AG10803 (cell line): ENCODE results near the gene IL34.
"Not testable (repeated sequence)": the region's sequence is repeated elsewhere in the genome, so short reads cannot be mapped to it uniquely, and the experiment has no call there.

Source experiments
- DNase-seq: peaks from one replicate; pipeline ENCODE4 v3.0.0; 2010; ENCODE audit warnings: low read depth
- H3K4me3 ChIP-seq: 2 replicates; pipeline ENCODE4 v1.5.1; 2011; ENCODE audit warnings: mild to moderate bottlenecking, low read length, control low read depth
- TF ChIP-seq, protein P1 (sequence below): conservative IDR thresholded peaks from 2 replicates; pipeline ENCODE4 v1.5.1; 2011; ENCODE audit warnings: mild to moderate bottlenecking, low read length, control low read depth, inconsistent platforms

The IL34 gene

DNA sequence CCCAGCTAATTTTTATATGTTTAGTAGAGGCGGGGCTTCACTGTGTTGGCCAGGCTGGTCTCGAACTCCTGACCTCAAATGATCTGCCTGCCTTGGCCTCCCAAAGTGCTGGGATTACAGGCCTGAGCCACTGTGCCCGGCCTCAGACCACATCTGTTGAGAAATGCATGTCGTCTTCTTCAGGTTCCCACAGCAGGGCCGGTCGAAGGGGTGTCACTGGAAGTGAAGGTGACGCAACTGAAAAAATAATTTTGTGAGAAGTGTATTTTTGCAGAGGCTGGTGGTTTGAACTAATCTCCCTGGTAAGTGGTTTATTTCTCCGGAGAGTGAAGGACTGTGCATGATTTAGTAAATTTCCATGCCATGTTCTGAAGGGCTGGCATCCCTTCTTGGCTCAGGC lies 33.4 kb upstream of the IL34 start:
- TF ChIP-seq, protein P1, sequence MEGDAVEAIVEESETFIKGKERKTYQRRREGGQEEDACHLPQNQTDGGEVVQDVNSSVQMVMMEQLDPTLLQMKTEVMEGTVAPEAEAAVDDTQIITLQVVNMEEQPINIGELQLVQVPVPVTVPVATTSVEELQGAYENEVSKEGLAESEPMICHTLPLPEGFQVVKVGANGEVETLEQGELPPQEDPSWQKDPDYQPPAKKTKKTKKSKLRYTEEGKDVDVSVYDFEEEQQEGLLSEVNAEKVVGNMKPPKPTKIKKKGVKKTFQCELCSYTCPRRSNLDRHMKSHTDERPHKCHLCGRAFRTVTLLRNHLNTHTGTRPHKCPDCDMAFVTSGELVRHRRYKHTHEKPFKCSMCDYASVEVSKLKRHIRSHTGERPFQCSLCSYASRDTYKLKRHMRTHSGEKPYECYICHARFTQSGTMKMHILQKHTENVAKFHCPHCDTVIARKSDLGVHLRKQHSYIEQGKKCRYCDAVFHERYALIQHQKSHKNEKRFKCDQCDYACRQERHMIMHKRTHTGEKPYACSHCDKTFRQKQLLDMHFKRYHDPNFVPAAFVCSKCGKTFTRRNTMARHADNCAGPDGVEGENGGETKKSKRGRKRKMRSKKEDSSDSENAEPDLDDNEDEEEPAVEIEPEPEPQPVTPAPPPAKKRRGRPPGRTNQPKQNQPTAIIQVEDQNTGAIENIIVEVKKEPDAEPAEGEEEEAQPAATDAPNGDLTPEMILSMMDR, result no peak
- no peak for DNase-seq

DNA sequence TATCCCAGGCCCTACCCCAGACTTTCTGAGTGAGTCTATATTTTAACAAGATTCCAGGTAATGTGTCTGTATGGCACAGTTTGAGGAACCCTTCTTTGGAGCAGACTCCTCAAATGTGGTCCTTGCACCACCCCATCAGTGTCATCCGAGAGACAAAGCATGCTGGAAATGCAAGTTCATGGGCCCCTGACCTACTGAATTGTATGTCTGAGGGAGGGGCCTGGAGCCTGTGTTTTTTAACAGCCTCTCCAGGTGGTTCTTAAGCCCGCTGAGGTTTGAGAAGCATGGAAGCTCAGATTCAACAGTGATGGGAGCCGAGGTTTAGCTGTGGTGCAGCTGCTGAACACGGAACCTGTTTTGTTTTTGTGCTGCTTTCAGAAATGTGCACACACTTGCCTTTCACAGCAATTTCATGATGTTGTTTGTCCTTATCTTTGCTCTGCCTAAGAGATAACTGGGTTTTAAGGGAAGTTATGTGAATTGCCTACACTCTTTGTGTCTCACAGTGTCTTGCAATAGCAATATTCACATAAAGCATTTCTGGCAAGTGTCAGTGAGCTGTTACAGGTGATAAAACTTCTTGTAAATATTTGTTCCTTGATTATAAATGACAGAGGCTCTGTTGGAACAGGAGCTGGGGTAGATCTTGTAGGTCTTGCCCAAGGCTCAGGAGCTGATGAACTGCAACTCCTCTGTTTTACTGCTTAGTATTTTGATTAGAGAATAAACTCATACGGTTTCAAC lies 32.0 kb upstream of the IL34 start:
- no peak for DNase-seq
- TF ChIP-seq, protein P1, result no peak
- no peak overlapping the region for H3K4me3 ChIP-seq

More for the DNA sequence above, 33.4 kb upstream of the IL34 start:
- no peak overlapping the region for H3K4me3 ChIP-seq

DNA sequence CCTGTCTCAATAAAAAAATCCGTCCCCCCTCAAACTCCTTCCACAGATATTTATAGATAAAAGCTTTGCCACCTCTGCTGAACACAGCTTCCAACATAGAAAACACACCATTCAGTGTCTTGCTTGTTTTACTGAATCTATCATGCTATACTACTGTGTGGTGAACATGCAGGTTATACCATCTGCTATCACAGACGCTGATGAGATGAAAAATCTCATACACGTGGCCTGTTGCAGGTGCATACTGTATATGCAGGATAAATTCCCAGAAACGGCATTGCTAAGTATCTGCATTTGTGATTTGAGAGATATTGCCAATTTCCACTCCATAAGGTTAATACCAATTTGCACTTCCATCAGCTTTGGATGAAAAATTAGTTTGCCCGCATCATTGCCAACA lies 30.4 kb upstream of the IL34 start:
- TF ChIP-seq, protein P1, result no peak
- no peak overlapping the region for H3K4me3 ChIP-seq
- DNase-seq, result no peak

DNA sequence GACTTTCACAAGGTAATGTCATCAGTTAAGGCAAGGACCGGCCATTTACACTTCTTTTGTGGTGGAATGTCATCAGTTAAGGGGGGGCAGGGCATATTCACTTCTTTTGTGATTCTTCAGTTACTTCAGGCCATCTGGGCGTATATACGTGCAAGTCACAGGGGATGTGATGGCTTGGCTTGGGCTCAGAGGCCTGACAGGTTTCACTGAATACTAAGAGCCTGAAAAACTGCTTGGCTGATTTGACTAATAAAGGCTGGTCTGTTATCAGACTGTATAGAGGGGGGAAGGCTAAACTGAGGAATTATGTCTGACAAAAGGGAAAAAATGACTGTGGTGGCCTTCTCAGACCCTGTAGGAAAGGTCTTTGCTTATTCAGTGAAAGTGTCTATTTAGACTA lies 24.5 kb upstream of the IL34 start:
- DNase-seq, H3K4me3 ChIP-seq: not testable (repeated sequence)

DNA sequence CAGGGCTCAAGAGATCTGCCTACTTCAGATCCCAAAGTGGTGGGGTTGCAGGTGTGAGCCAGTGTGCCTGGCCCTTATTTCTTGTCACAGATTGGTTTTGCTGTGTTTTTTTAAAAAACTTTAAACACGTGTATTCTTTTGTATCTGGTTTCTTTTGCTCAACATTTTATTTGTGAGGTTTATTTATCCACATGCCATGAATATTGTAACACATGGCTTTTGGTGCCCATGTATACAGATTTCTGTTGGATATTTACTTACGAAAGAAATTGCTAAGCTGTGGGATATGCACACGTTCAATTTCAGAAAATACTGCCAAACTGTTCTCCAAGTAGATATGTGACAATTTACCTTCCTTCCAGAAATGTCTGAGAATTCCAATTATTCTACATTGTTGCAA lies 18.7 kb upstream of the IL34 start:
- TF ChIP-seq, protein P1, result no peak
- H3K4me3 ChIP-seq, result no peak overlapping the region
- no peak for DNase-seq

DNA sequence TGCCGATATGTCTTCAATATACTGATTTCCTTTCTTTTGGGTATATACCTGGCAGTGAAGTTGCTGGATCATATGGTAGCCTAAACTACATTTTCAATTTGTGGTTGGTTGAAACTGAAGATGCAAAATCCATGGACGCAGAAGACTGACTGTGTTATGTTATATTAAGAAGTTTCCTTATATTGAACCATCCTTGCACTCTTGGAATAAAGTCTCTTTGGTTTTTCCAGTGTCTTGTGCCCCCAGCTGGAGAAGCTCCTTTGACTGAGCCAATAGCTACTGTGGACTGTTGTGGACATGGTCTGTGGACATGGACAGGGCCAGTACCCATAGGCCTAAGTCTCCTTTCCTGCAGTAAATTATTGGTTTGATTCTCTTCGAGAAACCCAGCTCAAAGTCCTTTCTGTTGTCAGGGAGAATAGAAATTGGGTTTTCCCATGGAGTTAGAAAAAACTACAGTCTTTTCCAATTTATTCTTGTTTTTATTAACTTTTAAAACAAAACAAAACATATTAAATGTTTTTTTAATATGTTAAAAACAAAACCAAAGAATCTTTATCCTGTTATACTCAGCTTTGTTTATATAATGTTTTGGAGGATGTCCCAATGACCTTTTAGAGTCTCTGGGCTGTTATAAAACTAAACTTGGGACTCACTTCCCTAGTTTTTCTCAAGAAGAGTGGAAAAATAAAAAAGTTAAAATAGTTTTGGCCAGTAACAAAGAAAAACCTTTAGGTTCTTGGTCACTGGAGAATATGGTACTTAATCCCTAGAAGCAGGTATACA lies 15.2 kb upstream of the IL34 start:
- no peak for DNase-seq
- no peak overlapping the region for H3K4me3 ChIP-seq
- TF ChIP-seq, protein P1, result no peak

DNA sequence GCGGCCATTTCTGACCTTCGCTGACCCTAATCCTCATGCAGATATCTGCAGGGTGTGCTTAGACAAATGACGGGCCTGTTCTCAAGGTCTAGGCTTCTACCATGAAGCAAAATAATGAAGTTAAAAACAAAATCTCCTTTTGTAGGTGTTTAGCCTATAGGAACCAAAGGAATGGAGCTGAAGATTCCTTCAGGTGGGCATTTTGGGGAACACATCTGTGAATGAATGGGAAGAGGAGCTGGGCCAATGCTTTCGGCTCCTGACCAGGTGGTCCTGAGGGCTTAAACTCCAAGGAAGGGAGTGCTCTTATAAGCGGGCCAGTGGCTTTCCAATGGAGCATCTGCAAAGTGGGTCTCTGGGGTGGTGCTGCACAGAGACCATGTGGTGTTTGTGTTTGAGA lies 14.1 kb upstream of the IL34 start:
- TF ChIP-seq, protein P1, result no peak
- no peak overlapping the region for H3K4me3 ChIP-seq
- DNase-seq, result no peak

DNA sequence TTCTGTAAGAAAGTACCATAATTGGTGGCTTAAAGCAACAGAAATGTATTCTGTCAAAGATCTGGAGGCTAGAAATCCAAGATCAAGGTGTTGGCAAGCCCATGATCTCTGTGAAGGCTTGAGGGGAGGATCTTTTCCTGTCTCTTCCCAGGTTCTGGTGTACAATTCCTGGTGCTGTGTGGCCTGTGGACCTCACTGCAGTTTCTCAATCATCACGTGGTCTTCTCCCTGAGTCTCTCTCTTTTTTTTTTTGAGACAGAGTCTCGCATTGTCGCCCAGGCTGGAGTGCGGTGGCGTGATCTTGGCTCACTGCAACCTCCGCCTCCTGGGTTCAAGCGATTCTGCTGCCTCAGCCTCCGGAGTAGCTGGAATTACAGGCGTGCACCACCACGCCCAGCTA lies 12.7 kb upstream of the IL34 start:
- DNase-seq, H3K4me3 ChIP-seq: not testable (repeated sequence)
